Astrocyte (in vitro differentiated cells and primary cell): Measurements from ENCODE around the gene EYS. TPM values are rescaled to one million over a fixed set of nuclear protein-coding genes. Genes with fewer than 3 reads are reported as not detected.

Experiments used
- DNase-seq: peaks from one replicate; pipeline ENCODE4 v3.0.0-alpha.2; 2010; ENCODE audit warnings: low read depth
- FAIRE-seq: peaks from 2 replicates; lab custom pipeline; 2011; peaks lifted over from hg19 to GRCh38; lab: Jason Lieb, UNC
- H2AFZ ChIP-seq: 2 replicates; pipeline ENCODE4 v1.6.0; 2012; ENCODE audit warnings: low read depth, low read length, inconsistent platforms
- H3K27ac ChIP-seq: 2 replicates; pipeline ENCODE4 v1.5.1; 2011; ENCODE audit warnings: low read depth, low read length, inconsistent platforms
- H3K27me3 ChIP-seq: 2 replicates; pipeline ENCODE4 v1.6.0; 2011; ENCODE audit warnings: low read length, inconsistent platforms; ENCODE audit not compliant: insufficient read depth
- H3K36me3 ChIP-seq: 2 replicates; pipeline ENCODE4 v1.5.1; 2011; ENCODE audit warnings: low read length, inconsistent platforms; ENCODE audit not compliant: insufficient read depth
- H3K4me1 ChIP-seq: 2 replicates; pipeline ENCODE4 v1.5.1; 2011; ENCODE audit warnings: low read length, inconsistent platforms; ENCODE audit not compliant: insufficient read depth
- H3K4me2 ChIP-seq: 2 replicates; pipeline ENCODE4 v1.6.0; 2012; ENCODE audit warnings: low read length, inconsistent platforms
- H3K4me3 ChIP-seq: 2 replicates; pipeline ENCODE4 v1.5.1; 2011; ENCODE audit warnings: low read depth, mild to moderate bottlenecking, low read length, inconsistent platforms; ENCODE audit not compliant: insufficient read depth
- H3K79me2 ChIP-seq: 2 replicates; pipeline ENCODE4 v1.6.0; 2012; ENCODE audit warnings: mild to moderate bottlenecking, low read length, inconsistent platforms; ENCODE audit not compliant: insufficient read depth
- H3K9ac ChIP-seq: 2 replicates; pipeline ENCODE4 v1.6.0; 2012; ENCODE audit warnings: mild to moderate bottlenecking, low read length, inconsistent platforms
- H3K9me3 ChIP-seq: 2 replicates; pipeline ENCODE4 v1.5.1; 2012; ENCODE audit warnings: low read depth, mild to moderate bottlenecking, low read length, inconsistent platforms; ENCODE audit not compliant: insufficient read depth
- H4K20me1 ChIP-seq: 2 replicates; pipeline ENCODE4 v1.6.0; 2012; ENCODE audit warnings: low read length, inconsistent platforms; ENCODE audit not compliant: insufficient read depth
- H3K27ac Mint-ChIP-seq: one replicate; pipeline ENCODE4 v1.8.0; 2021; ENCODE audit warnings: mild to moderate bottlenecking, mixed read lengths; ENCODE audit not compliant: unreplicated experiment
- H3K27me3 Mint-ChIP-seq: one replicate; pipeline ENCODE4 v1.8.0; 2021; ENCODE audit warnings: low read depth, mixed read lengths; ENCODE audit not compliant: unreplicated experiment
- H3K36me3 Mint-ChIP-seq: one replicate; pipeline ENCODE4 v1.8.0; 2021; ENCODE audit warnings: low read depth, mixed read lengths; ENCODE audit not compliant: unreplicated experiment
- H3K4me1 Mint-ChIP-seq: one replicate; pipeline ENCODE4 v1.8.0; 2021; ENCODE audit warnings: low read depth, mixed read lengths; ENCODE audit not compliant: unreplicated experiment
- H3K4me3 Mint-ChIP-seq: one replicate; pipeline ENCODE4 v1.8.0; 2021; ENCODE audit warnings: mild to moderate bottlenecking, moderate library complexity, mixed read lengths; ENCODE audit not compliant: unreplicated experiment
- H3K9me3 Mint-ChIP-seq: one replicate; pipeline ENCODE4 v1.8.0; 2021; ENCODE audit warnings: mild to moderate bottlenecking, mixed read lengths; ENCODE audit not compliant: unreplicated experiment
- CTCF ChIP-seq: IDR thresholded peaks from 2 replicates; pipeline ENCODE4 v1.5.1; 2011; ENCODE audit warnings: low read depth, mild to moderate bottlenecking, inconsistent platforms, low read length, moderate library complexity; ENCODE audit not compliant: insufficient read depth
- EZH2 ChIP-seq: IDR thresholded peaks from 2 replicates; pipeline ENCODE4 v1.6.1; 2012; ENCODE audit warnings: mild to moderate bottlenecking, low read length, inconsistent platforms; ENCODE audit not compliant: insufficient read depth
- total RNA-seq: library from RNA; stranded (reverse); gene quantifications from 2 replicates; pipeline ENCODE4 v1.2.1, GENCODE V29; 2021

EYS gene
- total RNA-seq, 1 donor from 2014 or later: 0.16 TPM

- TF ChIP-seq CTCF (no peak), EZH2 (no peak)
- Mint-ChIP-seq H3K27me3 (no peaks in the 10 kb centered on the region), H3K4me3 (no peak overlapping the region), H3K27ac (no peak overlapping the region), H3K4me1 (no peaks in the 10 kb centered on the region), H3K9me3 (no peaks in the 10 kb centered on the region), H3K36me3 (no peaks in the 10 kb centered on the region)
- H3K36me3 ChIP-seq: no peaks in the 10 kb centered on the region
- DNase-seq (no peak), FAIRE-seq (no peak)
- no peaks in the 10 kb centered on the region for H3K9me3 ChIP-seq
- no peak overlapping the region for H3K9ac ChIP-seq
- no peak overlapping the region for H3K27ac ChIP-seq
- no peak overlapping the region for H3K4me2 ChIP-seq
- H3K27me3 ChIP-seq: no peaks in the 10 kb centered on the region
- no peak overlapping the region for H2AFZ ChIP-seq
- H3K4me3 ChIP-seq: no peak overlapping the region
- no peaks in the 10 kb centered on the region for H3K4me1 ChIP-seq
- no peaks in the 10 kb centered on the region for H3K79me2 ChIP-seq
- no peaks in the 10 kb centered on the region for H4K20me1 ChIP-seq
These were observed 22.0 kb upstream of the EYS start for GRCh38 chr6:65728879-65729479.

DNA sequence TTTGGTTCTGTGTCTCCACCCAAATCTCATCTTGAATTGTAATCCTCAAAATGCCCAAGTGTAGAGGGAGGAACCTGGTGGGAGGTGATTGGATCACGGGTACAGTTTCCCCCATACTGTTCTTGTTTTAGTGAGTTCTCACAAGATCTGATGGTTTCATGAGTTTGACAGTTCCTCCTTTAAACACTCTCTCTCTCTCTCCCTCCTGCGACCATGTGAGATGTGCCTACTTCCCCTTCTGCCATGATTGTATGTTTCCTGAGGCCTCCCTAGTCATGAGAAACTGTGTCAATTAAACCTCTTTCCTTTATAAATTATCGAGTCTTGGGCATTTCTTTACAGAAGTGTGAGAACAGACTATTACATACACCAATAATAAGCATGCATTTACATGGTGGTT is 12.1 kb upstream of the EYS start:
- TF ChIP-seq EZH2: no peak
- no peak for TF ChIP-seq CTCF
- no peak overlapping the region for H3K27ac ChIP-seq
- no peak overlapping the region for H2AFZ ChIP-seq
- no peaks in the 10 kb centered on the region for H4K20me1 ChIP-seq
- no peak for DNase-seq
- H3K4me1 ChIP-seq: no peaks in the 10 kb centered on the region
- no peak overlapping the region for H3K9ac ChIP-seq
- H3K4me1 Mint-ChIP-seq: no peaks in the 10 kb centered on the region
- H3K4me3 ChIP-seq: no peak overlapping the region
- H3K4me2 ChIP-seq: no peak overlapping the region
- no peaks in the 10 kb centered on the region for H3K36me3 ChIP-seq
- no peaks in the 10 kb centered on the region for H3K36me3 Mint-ChIP-seq
- no peak overlapping the region for H3K27ac Mint-ChIP-seq
- H3K4me3 Mint-ChIP-seq: no peak overlapping the region
- H3K27me3 ChIP-seq: no peaks in the 10 kb centered on the region
- peaks cover 2% of the 10 kb centered on the region for H3K27me3 Mint-ChIP-seq
- no peaks in the 10 kb centered on the region for H3K9me3 ChIP-seq
- H3K9me3 Mint-ChIP-seq: peaks cover 4% of the 10 kb centered on the region
- no peaks in the 10 kb centered on the region for H3K79me2 ChIP-seq
- no peak for FAIRE-seq

DNA sequence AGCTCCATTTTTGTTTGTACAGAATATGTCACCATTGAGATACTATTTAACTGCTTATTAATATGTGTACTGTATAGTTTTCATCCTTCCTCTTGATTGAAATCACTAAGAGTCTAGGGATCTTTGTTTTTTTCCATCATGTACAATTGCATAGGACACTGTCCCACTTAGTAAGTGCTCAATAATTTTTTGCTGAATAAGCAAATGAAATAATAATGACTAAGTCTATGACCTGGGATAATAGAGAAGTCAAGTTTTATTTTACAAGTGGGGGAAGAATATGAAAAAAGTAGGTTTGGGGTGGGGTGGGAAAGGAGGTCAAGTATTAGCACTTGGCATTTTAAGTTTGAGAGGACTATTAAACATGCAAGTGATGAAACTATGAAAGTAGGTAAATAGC is 4.5 kb upstream of the EYS start:
- H3K9me3 Mint-ChIP-seq: no peaks in the 10 kb centered on the region
- Histone ChIP-seq H3K4me1 (no peaks in the 10 kb centered on the region), H3K27ac (no peak overlapping the region), H3K4me2 (no peak overlapping the region), H3K9me3 (no peaks in the 10 kb centered on the region), H2AFZ (no peak overlapping the region), H3K79me2 (no peaks in the 10 kb centered on the region), H4K20me1 (no peaks in the 10 kb centered on the region), H3K27me3 (no peaks in the 10 kb centered on the region), H3K4me3 (no peak overlapping the region), H3K9ac (no peak overlapping the region), H3K36me3 (no peaks in the 10 kb centered on the region)
- FAIRE-seq (no peak), DNase-seq (no peak)
- TF ChIP-seq CTCF (no peak), EZH2 (no peak)
- no peaks in the 10 kb centered on the region for H3K4me1 Mint-ChIP-seq
- no peaks in the 10 kb centered on the region for H3K36me3 Mint-ChIP-seq
- H3K4me3 Mint-ChIP-seq: no peak overlapping the region
- no peak overlapping the region for H3K27ac Mint-ChIP-seq
- peaks cover 2% of the 10 kb centered on the region for H3K27me3 Mint-ChIP-seq
